ENCODE results near the gene QRSL1. TPM values are rescaled to one million over a fixed set of nuclear protein-coding genes. Genes with fewer than 3 reads are reported as not detected.

The QRSL1 gene
- total RNA-seq, 1 donor from 2014 or later: 10.9 TPM

GRCh38 chr6:106617302-106617701, 12.1 kb upstream of the QRSL1 start:
- DNase-seq (ENCODE audit: low spot score): no peak
- Mint-ChIP-seq H3K36me3 (ENCODE audit: low read depth, unreplicated experiment) (peaks cover 4% of the 10 kb centered on the region), H3K4me3 (ENCODE audit: unreplicated experiment) (no peak overlapping the region), H3K9me3 (ENCODE audit: unreplicated experiment) (no peaks in the 10 kb centered on the region), H3K4me1 (ENCODE audit: unreplicated experiment) (peaks cover 14% of the 10 kb centered on the region), H3K27me3 (ENCODE audit: unreplicated experiment) (no peaks in the 10 kb centered on the region), H3K27ac (ENCODE audit: unreplicated experiment) (no peak overlapping the region)
- TF ChIP-seq, protein P1, sequence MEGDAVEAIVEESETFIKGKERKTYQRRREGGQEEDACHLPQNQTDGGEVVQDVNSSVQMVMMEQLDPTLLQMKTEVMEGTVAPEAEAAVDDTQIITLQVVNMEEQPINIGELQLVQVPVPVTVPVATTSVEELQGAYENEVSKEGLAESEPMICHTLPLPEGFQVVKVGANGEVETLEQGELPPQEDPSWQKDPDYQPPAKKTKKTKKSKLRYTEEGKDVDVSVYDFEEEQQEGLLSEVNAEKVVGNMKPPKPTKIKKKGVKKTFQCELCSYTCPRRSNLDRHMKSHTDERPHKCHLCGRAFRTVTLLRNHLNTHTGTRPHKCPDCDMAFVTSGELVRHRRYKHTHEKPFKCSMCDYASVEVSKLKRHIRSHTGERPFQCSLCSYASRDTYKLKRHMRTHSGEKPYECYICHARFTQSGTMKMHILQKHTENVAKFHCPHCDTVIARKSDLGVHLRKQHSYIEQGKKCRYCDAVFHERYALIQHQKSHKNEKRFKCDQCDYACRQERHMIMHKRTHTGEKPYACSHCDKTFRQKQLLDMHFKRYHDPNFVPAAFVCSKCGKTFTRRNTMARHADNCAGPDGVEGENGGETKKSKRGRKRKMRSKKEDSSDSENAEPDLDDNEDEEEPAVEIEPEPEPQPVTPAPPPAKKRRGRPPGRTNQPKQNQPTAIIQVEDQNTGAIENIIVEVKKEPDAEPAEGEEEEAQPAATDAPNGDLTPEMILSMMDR (IDR thresholded peaks at IDR 0.05; ENCODE audit: unreplicated experiment): no peak

GRCh38 chr6:106617857-106618256, 11.5 kb upstream of the QRSL1 start:
- Mint-ChIP-seq H3K4me1 (ENCODE audit: unreplicated experiment) (peaks cover 14% of the 10 kb centered on the region), H3K27ac (ENCODE audit: unreplicated experiment) (no peak overlapping the region), H3K4me3 (ENCODE audit: unreplicated experiment) (no peak overlapping the region), H3K27me3 (ENCODE audit: unreplicated experiment) (no peaks in the 10 kb centered on the region), H3K36me3 (ENCODE audit: low read depth, unreplicated experiment) (peaks cover 10% of the 10 kb centered on the region), H3K9me3 (ENCODE audit: unreplicated experiment) (no peaks in the 10 kb centered on the region)
- TF ChIP-seq, protein P1 (IDR thresholded peaks at IDR 0.05; ENCODE audit: unreplicated experiment): no peak
- no peak for DNase-seq (ENCODE audit: low spot score)

- no peak for DNase-seq (ENCODE audit: low spot score)
- H3K36me3 Mint-ChIP-seq (ENCODE audit: low read depth, unreplicated experiment): peaks cover 10% of the 10 kb centered on the region
- H3K4me1 Mint-ChIP-seq (ENCODE audit: unreplicated experiment): peaks cover 14% of the 10 kb centered on the region
- H3K4me3 Mint-ChIP-seq (ENCODE audit: unreplicated experiment): no peak overlapping the region
- H3K9me3 Mint-ChIP-seq (ENCODE audit: unreplicated experiment): no peaks in the 10 kb centered on the region
- TF ChIP-seq, protein P1 (IDR thresholded peaks at IDR 0.05; ENCODE audit: unreplicated experiment): no peak
- H3K27ac Mint-ChIP-seq (ENCODE audit: unreplicated experiment): no peak overlapping the region
- H3K27me3 Mint-ChIP-seq (ENCODE audit: unreplicated experiment): no peaks in the 10 kb centered on the region
Measured at GRCh38 chr6:106618324-106618723, 11.1 kb upstream of the QRSL1 start.

- TF ChIP-seq, protein P1 (IDR thresholded peaks at IDR 0.05; ENCODE audit: unreplicated experiment): no peak
- H3K36me3 Mint-ChIP-seq (ENCODE audit: low read depth, unreplicated experiment): peaks cover 10% of the 10 kb centered on the region
- H3K9me3 Mint-ChIP-seq (ENCODE audit: unreplicated experiment): no peaks in the 10 kb centered on the region
- H3K27me3 Mint-ChIP-seq (ENCODE audit: unreplicated experiment): no peaks in the 10 kb centered on the region
- peaks cover 14% of the 10 kb centered on the region for H3K4me1 Mint-ChIP-seq (ENCODE audit: unreplicated experiment)
- no peak for DNase-seq (ENCODE audit: low spot score)
- H3K27ac Mint-ChIP-seq (ENCODE audit: unreplicated experiment): no peak overlapping the region
- no peak overlapping the region for H3K4me3 Mint-ChIP-seq (ENCODE audit: unreplicated experiment)
Measured at GRCh38 chr6:106619223-106619622, 10.2 kb upstream of the QRSL1 start.

GRCh38 chr6:106620931-106621672, 8.3 kb upstream of the QRSL1 start:
- TF ChIP-seq, protein P1 (IDR thresholded peaks at IDR 0.05; ENCODE audit: unreplicated experiment): no peak
- Mint-ChIP-seq H3K27me3 (ENCODE audit: unreplicated experiment) (no peaks in the 10 kb centered on the region), H3K4me1 (ENCODE audit: unreplicated experiment) (peaks cover 14% of the 10 kb centered on the region), H3K4me3 (ENCODE audit: unreplicated experiment) (no peak overlapping the region), H3K9me3 (ENCODE audit: unreplicated experiment) (no peaks in the 10 kb centered on the region), H3K36me3 (ENCODE audit: low read depth, unreplicated experiment) (peaks cover 10% of the 10 kb centered on the region), H3K27ac (ENCODE audit: unreplicated experiment) (no peak overlapping the region)
- no peak for DNase-seq (ENCODE audit: low spot score)

Measured in endothelial cell (in vitro differentiated cells).